Stimulated activated CD4-positive, alpha-beta T cell treated with anti-CD3 and anti-CD28 coated beads, Interleukin-2, amount 100 ng/mL, for 24 hours (primary cell): ENCODE results near the gene ATP2A2.
"Not testable (repeated sequence)": the region's sequence is repeated elsewhere in the genome, so short reads cannot be mapped to it uniquely, and the experiment has no call there.

Source experiments
- DNase-seq, 2 donors: peaks; one replicate each; pipeline ENCODE4 v3.0.0-alpha.2; 2020

The ATP2A2 gene

GRCh38 chr12:110343736-110344555, 62.9 kb downstream of the ATP2A2 start:
- DNase-seq, result no peak

GRCh38 chr12:110344657-110345056, 63.6 kb downstream of the ATP2A2 start:
- DNase-seq, result no peak

- DNase-seq, result no peak
Measured at GRCh38 chr12:110345176-110345661, 64.2 kb downstream of the ATP2A2 start.

GRCh38 chr12:110345963-110346362, 64.9 kb downstream of the ATP2A2 start:
- no peak for DNase-seq

- DNase-seq, result no peak
Measured at GRCh38 chr12:110347767-110348166, 66.7 kb downstream of the ATP2A2 start.

GRCh38 chr12:110348431-110349059, 67.5 kb downstream of the ATP2A2 start:
- DNase-seq, result no peak

- DNase-seq, result no peak
Measured at GRCh38 chr12:110349096-110349495, 68.0 kb downstream of the ATP2A2 start.

GRCh38 chr12:110349514-110350151, 68.6 kb downstream of the ATP2A2 start:
- DNase-seq, result peak; percentile 44 to 46

- DNase-seq, result no peak
Measured at GRCh38 chr12:110351119-110351518, 70.1 kb downstream of the ATP2A2 start.

- no peak for DNase-seq
Measured at GRCh38 chr12:110352401-110352800, 71.4 kb downstream of the ATP2A2 start.

- DNase-seq, result no peak
Measured at GRCh38 chr12:110353211-110353965, 72.3 kb downstream of the ATP2A2 start.

- DNase-seq, result no peak
Measured at GRCh38 chr12:110354172-110354780, 73.2 kb downstream of the ATP2A2 start.

- peak in 1 of 2 donors; percentile 34 for DNase-seq
Measured at GRCh38 chr12:110355073-110355472, 74.0 kb downstream of the ATP2A2 start.

GRCh38 chr12:110358384-110359097, 77.5 kb downstream of the ATP2A2 start:
- DNase-seq, result not testable (repeated sequence)

- no peak for DNase-seq
Measured at GRCh38 chr12:110361216-110361615, 80.2 kb downstream of the ATP2A2 start.

GRCh38 chr12:110365489-110366320, 84.7 kb downstream of the ATP2A2 start:
- DNase-seq, result no peak

- DNase-seq, result no peak
Measured at GRCh38 chr12:110366321-110367142, 85.5 kb downstream of the ATP2A2 start.

- DNase-seq, result no peak
Measured at GRCh38 chr12:110367181-110367864, 86.3 kb downstream of the ATP2A2 start.

- no peak for DNase-seq
Measured at GRCh38 chr12:110369992-110370391, 88.9 kb downstream of the ATP2A2 start.
